Stimulated activated naive B cell treated with anti-CD40 and anti-IgM and Interleukin-4, amounts not matched to agents 10 μg/mL and 1 μg/mL and 100 μg/mL, for 72 hours (primary cell): ENCODE results near the gene DUSP23.

ENCODE experiments used
- ATAC-seq, 2 donors: fragments of 150-1000 bp; cut with Tn5 transposase; replicated peaks; 2 replicates each; pipeline ENCODE4 v1.10.0; 2021; ENCODE audit warnings: moderate library complexity in 1 of 2
- DNase-seq: peaks from one replicate; pipeline ENCODE4 v3.0.0; 2021
- H3K27ac Mint-ChIP-seq: one replicate; pipeline ENCODE4 v1.8.0; 2022; ENCODE audit warnings: mild to moderate bottlenecking, mixed read lengths
- H3K27me3 Mint-ChIP-seq, 2 donors: one replicate each; pipeline ENCODE4 v1.8.0; 2022; ENCODE audit warnings: mixed read lengths in 2 of 2
- H3K36me3 Mint-ChIP-seq, 2 donors: one replicate each; pipeline ENCODE4 v1.8.0; 2022; ENCODE audit warnings: mixed read lengths in 2 of 2, mild to moderate bottlenecking in 1 of 2
- H3K4me1 Mint-ChIP-seq, 2 donors: one replicate each; pipeline ENCODE4 v1.8.0; 2022; ENCODE audit warnings: mixed read lengths in 2 of 2, mild to moderate bottlenecking in 1 of 2
- H3K4me3 Mint-ChIP-seq, 2 donors: one replicate each; pipeline ENCODE4 v1.8.0; 2022; ENCODE audit warnings: mild to moderate bottlenecking in 2 of 2, mixed read lengths in 2 of 2, moderate library complexity in 1 of 2
- H3K9me3 Mint-ChIP-seq, 2 donors: one replicate each; pipeline ENCODE4 v1.8.0; 2022; ENCODE audit warnings: mixed read lengths in 2 of 2, mild to moderate bottlenecking in 1 of 2

Gene DUSP23

GRCh38 chr1:159828176-159828575 is 47.4 kb downstream of the DUSP23 start:
- H3K27ac Mint-ChIP-seq, result no peak overlapping the region
- no peaks in the 10 kb centered on the region for H3K36me3 Mint-ChIP-seq
- H3K9me3 Mint-ChIP-seq, result no peaks in the 10 kb centered on the region
- H3K4me3 Mint-ChIP-seq, result no peak overlapping the region
- H3K27me3 Mint-ChIP-seq, result peaks cover 17 to 20% of the 10 kb centered on the region in 2 donors
- DNase-seq (no peak), ATAC-seq (no peak)
- H3K4me1 Mint-ChIP-seq, result peaks cover 17 to 21% of the 10 kb centered on the region in 2 donors

DNA sequence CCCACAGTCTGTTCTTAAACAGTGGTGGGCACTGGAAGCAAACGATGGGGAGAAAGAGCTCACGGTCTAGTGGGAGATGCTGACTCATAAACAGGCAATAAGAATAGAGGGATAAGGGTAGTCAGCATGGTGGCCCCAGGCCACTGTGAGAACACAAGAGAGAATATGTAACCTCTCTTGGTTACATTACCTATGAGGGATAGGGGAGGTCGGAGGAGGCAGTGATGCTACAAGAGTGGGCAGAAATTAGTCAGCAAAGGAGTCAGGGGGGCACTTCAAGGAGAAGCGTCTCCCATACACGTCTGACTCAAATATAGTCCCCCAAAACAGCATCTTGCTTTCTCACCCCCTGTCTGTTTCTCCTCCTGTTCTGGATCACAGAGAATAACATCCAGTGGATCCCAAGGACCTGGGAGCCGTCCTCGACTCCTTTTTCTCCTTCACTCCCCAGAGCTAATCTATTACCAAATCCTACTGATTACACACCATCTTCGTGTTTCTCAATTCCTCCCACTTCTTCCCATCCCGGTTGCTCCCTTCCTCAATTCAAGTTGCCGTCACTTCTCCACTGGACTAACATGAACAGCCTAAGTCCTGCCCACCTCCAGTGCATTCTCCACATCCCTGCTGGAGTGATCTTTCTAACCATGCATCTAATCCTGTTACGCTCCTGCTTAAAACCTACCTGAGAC is 48.0 kb downstream of the DUSP23 start:
- Mint-ChIP-seq H3K4me3 (no peak overlapping the region), H3K4me1 (peaks cover 17 to 21% of the 10 kb centered on the region in 2 donors), H3K27ac (peak overlapping the region; percentile 10), H3K27me3 (peaks cover 12 to 15% of the 10 kb centered on the region in 2 donors), H3K36me3 (no peaks in the 10 kb centered on the region), H3K9me3 (no peaks in the 10 kb centered on the region)
- ATAC-seq (no peak), DNase-seq (no peak)

GRCh38 chr1:159829273-159829634 is 48.5 kb downstream of the DUSP23 start:
- Mint-ChIP-seq H3K36me3 (no peaks in the 10 kb centered on the region), H3K27ac (peak overlapping the region; percentile 10), H3K4me3 (no peak overlapping the region), H3K9me3 (no peaks in the 10 kb centered on the region), H3K27me3 (peaks cover 10 to 12% of the 10 kb centered on the region in 2 donors), H3K4me1 (peaks cover 17 to 21% of the 10 kb centered on the region in 2 donors)
- DNase-seq, result peak; percentile 28
- ATAC-seq, result peak; percentile 95 to 98

DNA sequence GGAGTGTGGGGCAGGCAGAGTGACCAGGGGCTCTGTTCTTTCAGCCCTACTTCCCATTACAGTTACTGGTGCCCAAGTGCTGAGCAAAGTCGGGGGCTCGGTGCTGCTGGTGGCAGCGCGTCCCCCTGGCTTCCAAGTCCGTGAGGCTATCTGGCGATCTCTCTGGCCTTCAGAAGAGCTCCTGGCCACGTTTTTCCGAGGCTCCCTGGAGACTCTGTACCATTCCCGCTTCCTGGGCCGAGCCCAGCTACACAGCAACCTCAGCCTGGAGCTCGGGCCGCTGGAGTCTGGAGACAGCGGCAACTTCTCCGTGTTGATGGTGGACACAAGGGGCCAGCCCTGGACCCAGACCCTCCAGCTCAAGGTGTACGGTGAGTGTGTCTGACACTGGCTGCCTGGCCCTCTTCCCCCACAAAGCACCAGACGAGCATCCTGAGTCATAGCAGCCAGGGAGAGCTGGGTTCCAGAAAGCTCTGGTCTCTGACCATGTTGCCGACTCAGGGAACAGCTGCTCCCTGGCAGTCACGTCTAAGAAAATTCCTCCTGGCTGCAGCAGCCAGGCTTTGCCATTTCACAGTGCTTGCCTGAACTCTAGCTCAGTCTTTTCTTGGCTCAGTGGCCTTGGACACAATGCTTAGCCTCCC is 49.2 kb downstream of the DUSP23 start:
- no peaks in the 10 kb centered on the region for H3K9me3 Mint-ChIP-seq
- H3K36me3 Mint-ChIP-seq, result no peaks in the 10 kb centered on the region
- ATAC-seq (no peak), DNase-seq (no peak)
- H3K4me1 Mint-ChIP-seq, result peaks cover 17 to 21% of the 10 kb centered on the region in 2 donors
- H3K27me3 Mint-ChIP-seq, result peaks cover 5 to 9% of the 10 kb centered on the region in 2 donors
- no peak overlapping the region for H3K4me3 Mint-ChIP-seq
- H3K27ac Mint-ChIP-seq, result no peak overlapping the region

GRCh38 chr1:159830722-159831121 is 50.0 kb downstream of the DUSP23 start:
- no peak for ATAC-seq
- no peak overlapping the region for H3K4me3 Mint-ChIP-seq
- no peak for DNase-seq
- H3K36me3 Mint-ChIP-seq, result no peaks in the 10 kb centered on the region
- peaks cover 17 to 21% of the 10 kb centered on the region in 2 donors for H3K4me1 Mint-ChIP-seq
- H3K27ac Mint-ChIP-seq, result no peak overlapping the region
- H3K9me3 Mint-ChIP-seq, result no peaks in the 10 kb centered on the region
- H3K27me3 Mint-ChIP-seq, result peaks cover 0 to 9% of the 10 kb centered on the region in 2 donors

GRCh38 chr1:159831412-159832141 is 50.8 kb downstream of the DUSP23 start:
- H3K4me3 Mint-ChIP-seq, result no peak overlapping the region
- no peak for ATAC-seq

More at GRCh38 chr1:159831412-159832141, 50.8 kb downstream of the DUSP23 start:
- H3K27ac Mint-ChIP-seq, result no peak overlapping the region
- H3K4me1 Mint-ChIP-seq, result peaks cover 12 to 13% of the 10 kb centered on the region in 2 donors
- H3K9me3 Mint-ChIP-seq, result no peaks in the 10 kb centered on the region
- H3K36me3 Mint-ChIP-seq, result no peaks in the 10 kb centered on the region
- DNase-seq, result no peak
- H3K27me3 Mint-ChIP-seq, result peaks cover 0 to 7% of the 10 kb centered on the region in 2 donors
